Activated CD8-positive, alpha-beta T cell treated with anti-CD3 and anti-CD28 coated beads for 36 hours (primary cell): Measurements from ENCODE around the gene MIER2. TPM values are rescaled to one million over a fixed set of nuclear protein-coding genes. Genes with fewer than 3 reads are reported as not detected.

Experiments
- ATAC-seq: fragments of 200-7000 bp; cut with Tn5 transposase; one replicate; pipeline ENCODE4 v1.10.0; 2021; ENCODE audit warnings: mild to moderate bottlenecking, moderate library complexity
- CTCF ChIA-PET: fragments of 350-600 bp; sonication (Branson Sonifier 250); formaldehyde crosslinking; loops from one replicate; lab custom pipeline; 2021; ENCODE audit warnings: antibody characterized with exemption; lab: Charles Lee
- POLR2A ChIA-PET: fragments of 350-600 bp; sonication (Branson Sonifier 250); formaldehyde crosslinking; loops from one replicate; lab custom pipeline; 2021; ENCODE audit warnings: antibody characterized with exemption; lab: Charles Lee
- DNase-seq: peaks from one replicate; pipeline ENCODE4 v3.0.0-alpha.2; 2020
- H3K27ac Mint-ChIP-seq: one replicate; pipeline ENCODE4 v1.8.0; 2021; ENCODE audit warnings: mild to moderate bottlenecking, mixed read lengths
- H3K27me3 Mint-ChIP-seq: one replicate; pipeline ENCODE4 v1.8.0; 2021; ENCODE audit warnings: mixed read lengths
- H3K36me3 Mint-ChIP-seq: one replicate; pipeline ENCODE4 v1.8.0; 2021; ENCODE audit warnings: low read depth, mixed read lengths
- H3K4me1 Mint-ChIP-seq: one replicate; pipeline ENCODE4 v1.8.0; 2021; ENCODE audit warnings: low read depth, mixed read lengths
- H3K4me3 Mint-ChIP-seq: one replicate; pipeline ENCODE4 v1.8.0; 2021; ENCODE audit warnings: mild to moderate bottlenecking, moderate library complexity, mixed read lengths
- H3K9me3 Mint-ChIP-seq: one replicate; pipeline ENCODE4 v1.8.0; 2021; ENCODE audit warnings: mixed read lengths
- CTCF ChIP-seq: fragments of 200-600 bp; IDR thresholded peaks from one replicate; pipeline ENCODE4 v1.8.0; 2022; ENCODE audit warnings: antibody characterized with exemption, mild to moderate bottlenecking
- intact Hi-C: fragments of 100-400 bp; cut with micrococcal nuclease; formaldehyde crosslinking; loops from one replicate; pipeline ENCODE4 v1.10.0; 2022
- total RNA-seq, 2 experiments: library from RNA; stranded (reverse); gene quantifications; one replicate each; pipeline ENCODE4 v1.2.3, GENCODE V29; 2021

The MIER2 gene
- total RNA-seq, 2 experiments from 2014 or later = 20.0 to 20.4 TPM

- peaks cover 12% of the 10 kb centered on the region for H3K27me3 Mint-ChIP-seq
- intact Hi-C loops = no loop called here
- POLR2A ChIA-PET = no interaction called here
Observed at GRCh38 chr19:369876-370275, 25.3 kb upstream of the MIER2 start.

GRCh38 chr19:369256-369655, 24.7 kb upstream of the MIER2 start:
- Mint-ChIP-seq H3K27me3 (peaks cover 12% of the 10 kb centered on the region), H3K4me3 (no peak overlapping the region), H3K4me1 (no peaks in the 10 kb centered on the region), H3K9me3 (no peaks in the 10 kb centered on the region), H3K27ac (no peak overlapping the region), H3K36me3 (no peaks in the 10 kb centered on the region)
- intact Hi-C loops = no loop called here
- DNase-seq (no peak), ATAC-seq (no peak)
- ChIA-PET POLR2A (no interaction called here), CTCF (no interaction called here)
- TF ChIP-seq CTCF = no peak

More at GRCh38 chr19:369876-370275, 25.3 kb upstream of the MIER2 start:
- no peaks in the 10 kb centered on the region for H3K9me3 Mint-ChIP-seq
- no peaks in the 10 kb centered on the region for H3K36me3 Mint-ChIP-seq
- DNase-seq = no peak
- H3K4me1 Mint-ChIP-seq = no peaks in the 10 kb centered on the region
- no peak overlapping the region for H3K27ac Mint-ChIP-seq
- CTCF ChIA-PET = no interaction called here
- no peak overlapping the region for H3K4me3 Mint-ChIP-seq
- no peak for ATAC-seq
- no peak for TF ChIP-seq CTCF

GRCh38 chr19:368630-369024, 24.0 kb upstream of the MIER2 start:
- intact Hi-C loops = no loop called here

GRCh38 chr19:367963-368629, 23.5 kb upstream of the MIER2 start:
- Mint-ChIP-seq H3K27me3 (peaks cover 12% of the 10 kb centered on the region), H3K9me3 (no peaks in the 10 kb centered on the region), H3K4me3 (no peak overlapping the region), H3K4me1 (no peaks in the 10 kb centered on the region), H3K36me3 (no peaks in the 10 kb centered on the region), H3K27ac (no peak overlapping the region)
- ChIA-PET POLR2A (no interaction called here), CTCF (no interaction called here)
- ATAC-seq = no peak
- no peak for DNase-seq
- TF ChIP-seq CTCF = no peak
- intact Hi-C loops = no loop called here

More at GRCh38 chr19:368630-369024, 24.0 kb upstream of the MIER2 start:
- Mint-ChIP-seq H3K9me3 (no peaks in the 10 kb centered on the region), H3K4me1 (no peaks in the 10 kb centered on the region), H3K4me3 (no peak overlapping the region), H3K27me3 (peaks cover 12% of the 10 kb centered on the region), H3K36me3 (no peaks in the 10 kb centered on the region), H3K27ac (no peak overlapping the region)
- ATAC-seq (no peak), DNase-seq (no peak)
- POLR2A ChIA-PET = no interaction called here
- CTCF ChIA-PET = no interaction called here
- no peak for TF ChIP-seq CTCF

- intact Hi-C loops = no loop called here
- Mint-ChIP-seq H3K9me3 (no peaks in the 10 kb centered on the region), H3K27ac (no peak overlapping the region), H3K4me1 (no peaks in the 10 kb centered on the region), H3K36me3 (no peaks in the 10 kb centered on the region), H3K4me3 (no peak overlapping the region), H3K27me3 (peaks cover 14% of the 10 kb centered on the region)
- CTCF ChIA-PET = no interaction called here
- POLR2A ChIA-PET = no interaction called here
- DNase-seq = no peak
- TF ChIP-seq CTCF = no peak
- no peak for ATAC-seq
Observed at GRCh38 chr19:367561-367960, 23.0 kb upstream of the MIER2 start.
